IMR-90 (cell line): Measurements from ENCODE around the gene CDC42BPA.

Source experiments
- CHD1 ChIP-seq: IDR thresholded peaks from 2 replicates; pipeline ENCODE4 v1.6.1; 2012; ENCODE audit warnings: low read depth, low read length, improper control_type of control experiment
- CTCF ChIP-seq: conservative IDR thresholded peaks from 2 replicates; pipeline ENCODE4 v1.5.1; 2012; ENCODE audit warnings: mild to moderate bottlenecking, low read depth, low read length, improper control_type of control experiment
- FOS ChIP-seq: fragments of 150-350 bp; IDR thresholded peaks from 2 replicates; pipeline ENCODE4 v1.6.1; 2016; ENCODE audit warnings: low read depth, low read length
- MAFK ChIP-seq: IDR thresholded peaks from 2 replicates; pipeline ENCODE4 v1.6.1; 2012; ENCODE audit warnings: low read depth, low read length, improper control_type of control experiment
- MAZ ChIP-seq: IDR thresholded peaks from 2 replicates; pipeline ENCODE4 v1.6.1; 2012; ENCODE audit warnings: low read depth, mild to moderate bottlenecking, low read length, improper control_type of control experiment, moderate library complexity, borderline replicate concordance
- MXI1 ChIP-seq: IDR thresholded peaks from 2 replicates; pipeline ENCODE4 v1.6.1; 2012; ENCODE audit warnings: low read depth, mild to moderate bottlenecking, low read length, moderate library complexity, borderline replicate concordance
- POLR2A ChIP-seq: IDR thresholded peaks from 2 replicates; pipeline ENCODE4 v1.6.1; 2012; ENCODE audit warnings: mild to moderate bottlenecking, low read depth, low read length
- RFX5 ChIP-seq: IDR thresholded peaks from 2 replicates; pipeline ENCODE4 v1.8.0; 2012; ENCODE audit warnings: low read depth, mild to moderate bottlenecking, low read length, moderate library complexity
- SMC3 ChIP-seq: fragments of 150-350 bp; IDR thresholded peaks from 2 replicates; pipeline ENCODE4 v1.6.1; 2016; ENCODE audit warnings: low read depth, mild to moderate bottlenecking, antibody characterized with exemption, low read length, moderate library complexity
- USF2 ChIP-seq: fragments of 150-350 bp; IDR thresholded peaks from 2 replicates; pipeline ENCODE4 v1.6.1; 2017; ENCODE audit warnings: mild to moderate bottlenecking, antibody characterized with exemption, low read length, low read depth

GRCh38 chr1:226952118-226952441 lies 366.2 kb downstream of the CDC42BPA start:
- TF ChIP-seq POLR2A (no peak), MXI1 (no peak), CHD1 (no peak), SMC3 (no peak), CTCF (no peak), FOS (no peak), RFX5 (no peak), MAFK (no peak), USF2 (no peak), MAZ (no peak)
